ENCODE measurements around the gene ENDOU. TPM values are rescaled to one million over a fixed set of nuclear protein-coding genes. Genes with fewer than 3 reads are reported as not detected.
"Not testable (repeated sequence)": the region's sequence is repeated elsewhere in the genome, so short reads cannot be mapped to it uniquely, and the experiment has no call there.

The ENDOU gene
- total RNA-seq, 5 donors from 2014 or later (not counting 1 experiment from before 2014, with no cell fraction given), result not detected

GRCh38 chr12:47686645-47687240 is 38.5 kb downstream of the ENDOU start:
- ChIA-PET POLR2A (interaction anchor here (0.6 to 0.7 kb wide), 3 partner anchors 35 to 211 kb away, joined by 3 to 4 read pairs (median 4); no protein-coding TSS in a partner anchor), CTCF (interaction anchor here (0.6 to 4.6 kb wide), 15 partner anchors 13 to 1614 kb away, joined by 3 to 54 read pairs (median 3); no protein-coding TSS in a partner anchor)
- Mint-ChIP-seq H3K27ac (no peak overlapping the region), H3K27me3 (no peaks in the 10 kb centered on the region), H3K9me3 (no peaks in the 10 kb centered on the region), H3K36me3 (peaks cover 40% of the 10 kb centered on the region), H3K4me3 (no peak overlapping the region), H3K4me1 (peaks cover 4 to 9% (median 7%) of the 10 kb centered on the region in 3 donors)
- Histone ChIP-seq H3K36me3 (ENCODE audit: control insufficient read depth in 2 of 2, extremely low read depth in 1 of 2, insufficient read depth in 1 of 2, low read length in 1 of 2) (peaks cover 0 to 33% of the 10 kb centered on the region in 2 donors), H3K27ac (ENCODE audit: low read length) (no peak overlapping the region), H3K4me3 (ENCODE audit: control insufficient read depth in 1 of 2, extremely low read depth in 1 of 2, low read length in 1 of 2) (no peak overlapping the region), H3K4me1 (ENCODE audit: control insufficient read depth in 1 of 2, extremely low read depth in 1 of 2, insufficient read depth in 2 of 2, low read length in 2 of 2) (peaks cover 0 to 3% of the 10 kb centered on the region in 2 experiments), H3K27me3 (replicated peaks in 1 of 2; ENCODE audit: control insufficient read depth in 2 of 2, extremely low read depth in 1 of 2, insufficient read depth in 2 of 2, low read length in 1 of 2) (no peaks in the 10 kb centered on the region), H3K9me3 (no peaks in the 10 kb centered on the region)
- peak in 11 of 35 experiments; percentile 8 to 63 (median 19) for DNase-seq
- WGBS (ENCODE audit: insufficient coverage), result no CpG with 5 or more reads among the region's 4 CpGs
- ATAC-seq (replicated peaks in 1 of 4), result peak in 2 of 4 experiments; percentile 57 to 69

GRCh38 chr12:47679785-47680184 is 45.5 kb downstream of the ENDOU start:
- ATAC-seq (replicated peaks in 1 of 4), result no peak
- no peaks in the 10 kb centered on the region for H3K27me3 ChIP-seq (replicated peaks in 1 of 2; ENCODE audit: control insufficient read depth in 2 of 2, extremely low read depth in 1 of 2, insufficient read depth in 2 of 2, low read length in 1 of 2)
- POLR2A ChIA-PET, result no interaction called here
- Mint-ChIP-seq H3K27ac (no peak overlapping the region), H3K27me3 (no peaks in the 10 kb centered on the region), H3K9me3 (no peaks in the 10 kb centered on the region), H3K4me3 (no peak overlapping the region), H3K36me3 (peaks cover 75% of the 10 kb centered on the region), H3K4me1 (peaks cover 17 to 40% (median 30%) of the 10 kb centered on the region in 3 donors)
- CTCF ChIA-PET, result no interaction called here
- no peak overlapping the region for H3K27ac ChIP-seq (ENCODE audit: low read length)
- H3K9me3 ChIP-seq, result no peaks in the 10 kb centered on the region
- WGBS (ENCODE audit: insufficient coverage), result no CpG with 5 or more reads among the region's 2 CpGs
- DNase-seq, result no peak
- H3K36me3 ChIP-seq (ENCODE audit: control insufficient read depth in 2 of 2, extremely low read depth in 1 of 2, insufficient read depth in 1 of 2, low read length in 1 of 2), result peaks cover 0 to 22% of the 10 kb centered on the region in 2 donors
- peaks cover 0 to 3% of the 10 kb centered on the region in 2 experiments for H3K4me1 ChIP-seq (ENCODE audit: control insufficient read depth in 1 of 2, extremely low read depth in 1 of 2, insufficient read depth in 2 of 2, low read length in 2 of 2)
- no peak overlapping the region for H3K4me3 ChIP-seq (ENCODE audit: control insufficient read depth in 1 of 2, extremely low read depth in 1 of 2, low read length in 1 of 2)

- peaks cover 6 to 30% of the 10 kb centered on the region in 2 donors for H3K36me3 ChIP-seq (ENCODE audit: control insufficient read depth in 2 of 2, extremely low read depth in 1 of 2, insufficient read depth in 1 of 2, low read length in 1 of 2)
- CTCF ChIA-PET, result no interaction called here
- DNase-seq (no peak), ATAC-seq (replicated peaks in 1 of 4) (no peak)
- no peak overlapping the region for H3K27ac ChIP-seq (ENCODE audit: low read length)
- H3K9me3 Mint-ChIP-seq, result no peaks in the 10 kb centered on the region
- WGBS (ENCODE audit: insufficient coverage), result 86% methylated on average over 1 of the region's 2 CpGs
- peak overlapping the region in 1 of 2 donors; percentile 48 for H3K27ac Mint-ChIP-seq
- H3K4me3 ChIP-seq (ENCODE audit: control insufficient read depth in 1 of 2, extremely low read depth in 1 of 2, low read length in 1 of 2), result no peak overlapping the region
- peaks cover 16 to 29% (median 19%) of the 10 kb centered on the region in 3 donors for H3K4me1 Mint-ChIP-seq
- no peaks in the 10 kb centered on the region for H3K9me3 ChIP-seq
- POLR2A ChIA-PET, result no interaction called here
- H3K4me1 ChIP-seq (ENCODE audit: control insufficient read depth in 1 of 2, extremely low read depth in 1 of 2, insufficient read depth in 2 of 2, low read length in 2 of 2), result no peaks in the 10 kb centered on the region
- no peak overlapping the region for H3K4me3 Mint-ChIP-seq
- H3K27me3 Mint-ChIP-seq, result no peaks in the 10 kb centered on the region
- H3K27me3 ChIP-seq (replicated peaks in 1 of 2; ENCODE audit: control insufficient read depth in 2 of 2, extremely low read depth in 1 of 2, insufficient read depth in 2 of 2, low read length in 1 of 2), result no peaks in the 10 kb centered on the region
- peaks cover 64% of the 10 kb centered on the region for H3K36me3 Mint-ChIP-seq
Observed at GRCh38 chr12:47672068-47672467, 53.2 kb downstream of the ENDOU start.

GRCh38 chr12:47667935-47668334 is 57.4 kb downstream of the ENDOU start:
- H3K27ac Mint-ChIP-seq; H3K4me3 Mint-ChIP-seq; H3K27me3 Mint-ChIP-seq; H3K27ac ChIP-seq (ENCODE audit: low read length); H3K4me1 Mint-ChIP-seq; H3K9me3 Mint-ChIP-seq; CTCF ChIA-PET; POLR2A ChIA-PET; ATAC-seq (replicated peaks in 1 of 4); H3K27me3 ChIP-seq (replicated peaks in 1 of 2; ENCODE audit: control insufficient read depth in 2 of 2, extremely low read depth in 1 of 2, insufficient read depth in 2 of 2, low read length in 1 of 2); H3K4me3 ChIP-seq (ENCODE audit: control insufficient read depth in 1 of 2, extremely low read depth in 1 of 2, low read length in 1 of 2); DNase-seq; H3K9me3 ChIP-seq; H3K4me1 ChIP-seq (ENCODE audit: control insufficient read depth in 1 of 2, extremely low read depth in 1 of 2, insufficient read depth in 2 of 2, low read length in 2 of 2): not testable (repeated sequence)
- H3K36me3 ChIP-seq (ENCODE audit: control insufficient read depth in 2 of 2, extremely low read depth in 1 of 2, insufficient read depth in 1 of 2, low read length in 1 of 2), result peaks cover 10 to 49% of the 10 kb centered on the region in 2 donors
- H3K36me3 Mint-ChIP-seq, result peaks cover 46% of the 10 kb centered on the region
- WGBS (ENCODE audit: insufficient coverage), result no CpG with 5 or more reads among the region's 6 CpGs

Other genes starting within 250 kb of the ENDOU start
- 10 to 100 TPM; 24.0 to 33.5 (median 29.4) TPM for gene RPAP3, start 19.5 kb downstream of the ENDOU start, total RNA-seq
- under 1 TPM; 0.25 to 0.99 (median 0.82) TPM for gene RAPGEF3, start 33.4 kb upstream of the ENDOU start, total RNA-seq
- 10 to 100 TPM in 3 of 5 donors, 1 to 10 TPM in 2; 5.8 to 13.7 (median 10.2) TPM for gene SLC48A1, start 47.7 kb upstream of the ENDOU start, total RNA-seq
- 100 to 1,000 TPM; 142 to 192 (median 165) TPM for gene HDAC7, start 94.4 kb upstream of the ENDOU start, total RNA-seq
- gene VDR, start 179.5 kb upstream of the ENDOU start, total RNA-seq, result 1 to 10 TPM in 3 of 5 donors, under 1 TPM in 2; 0.43 to 4.1 (median 3.2) TPM
- gene TMEM106C, start 238.1 kb upstream of the ENDOU start, total RNA-seq, result 10 to 100 TPM; 25.8 to 36.5 (median 31.3) TPM

Data from T-cell (primary cell).